Hematopoietic multipotent progenitor cell (in vitro differentiated cells): ENCODE results near the gene IGSF11. TPM values are rescaled to one million over a fixed set of nuclear protein-coding genes. Genes with fewer than 3 reads are reported as not detected.
"Not testable (repeated sequence)": the region's sequence is repeated elsewhere in the genome, so short reads cannot be mapped to it uniquely, and the experiment has no call there.

Experiments
- DNase-seq, 3 donors: peaks; one replicate each; pipeline ENCODE4 v3.0.0-alpha.2; 2011 to 2015; ENCODE audit warnings: low read depth in 2 of 3, low spot score in 2 of 3
- total RNA-seq: library from RNA; depleted of rRNA; stranded (reverse); fragments of >200 nt; gene quantifications from one replicate; pipeline ENCODE4 v1.2.3, GENCODE V29; 2012

Gene IGSF11, protein sequence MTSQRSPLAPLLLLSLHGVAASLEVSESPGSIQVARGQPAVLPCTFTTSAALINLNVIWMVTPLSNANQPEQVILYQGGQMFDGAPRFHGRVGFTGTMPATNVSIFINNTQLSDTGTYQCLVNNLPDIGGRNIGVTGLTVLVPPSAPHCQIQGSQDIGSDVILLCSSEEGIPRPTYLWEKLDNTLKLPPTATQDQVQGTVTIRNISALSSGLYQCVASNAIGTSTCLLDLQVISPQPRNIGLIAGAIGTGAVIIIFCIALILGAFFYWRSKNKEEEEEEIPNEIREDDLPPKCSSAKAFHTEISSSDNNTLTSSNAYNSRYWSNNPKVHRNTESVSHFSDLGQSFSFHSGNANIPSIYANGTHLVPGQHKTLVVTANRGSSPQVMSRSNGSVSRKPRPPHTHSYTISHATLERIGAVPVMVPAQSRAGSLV
- total RNA-seq = under 0.01 TPM

- DNase-seq = peak; percentile 42 to 66 (median 62)
Observed at GRCh38 chr3:119034256-119035013, at the start of gene IGSF11. Gene IGSF11, minus strand, starts transcription at chr3:119034846. Its CDS starts 264 bp downstream, at chr3:119034582.

GRCh38 chr3:119080364-119080763, 45.7 kb upstream of the IGSF11 start:
- no peak for DNase-seq

DNA sequence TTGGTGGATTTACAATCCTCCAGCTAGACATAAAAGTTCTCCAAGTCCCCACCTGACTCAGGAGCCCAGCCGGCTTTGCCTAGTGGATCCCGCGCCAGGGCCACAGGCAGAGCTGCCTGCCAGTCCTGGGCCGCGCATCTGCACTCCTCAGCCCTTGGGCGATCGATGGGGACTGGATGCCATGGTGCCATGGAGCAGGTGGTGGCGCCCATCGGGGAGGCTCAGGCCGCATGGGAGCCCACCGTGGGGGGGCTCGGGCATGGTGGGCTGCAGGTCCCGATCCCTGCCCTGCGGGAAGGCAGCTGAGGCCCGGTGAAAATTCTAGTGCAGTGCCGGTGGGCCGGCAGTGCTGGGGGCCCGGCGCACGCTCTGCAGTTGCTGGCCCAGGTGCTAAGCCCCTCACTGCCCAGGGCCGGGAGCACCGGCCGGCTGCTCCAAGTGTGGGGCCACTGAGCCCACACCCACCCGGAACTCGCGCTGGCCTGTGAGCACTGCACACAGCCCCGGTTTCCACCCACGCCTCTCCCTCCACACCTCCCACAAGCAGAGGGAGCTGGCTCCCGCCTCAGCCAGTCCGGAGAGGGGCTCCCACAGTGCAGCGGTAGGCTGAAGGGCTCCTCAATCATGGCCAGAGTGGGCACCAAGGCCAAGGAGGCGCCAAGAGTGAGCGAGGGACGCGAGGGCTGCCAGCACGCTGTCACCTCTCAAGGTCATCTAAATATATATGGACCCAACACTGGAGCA, 38.8 kb upstream of the IGSF11 start:
- DNase-seq = no peak

DNA sequence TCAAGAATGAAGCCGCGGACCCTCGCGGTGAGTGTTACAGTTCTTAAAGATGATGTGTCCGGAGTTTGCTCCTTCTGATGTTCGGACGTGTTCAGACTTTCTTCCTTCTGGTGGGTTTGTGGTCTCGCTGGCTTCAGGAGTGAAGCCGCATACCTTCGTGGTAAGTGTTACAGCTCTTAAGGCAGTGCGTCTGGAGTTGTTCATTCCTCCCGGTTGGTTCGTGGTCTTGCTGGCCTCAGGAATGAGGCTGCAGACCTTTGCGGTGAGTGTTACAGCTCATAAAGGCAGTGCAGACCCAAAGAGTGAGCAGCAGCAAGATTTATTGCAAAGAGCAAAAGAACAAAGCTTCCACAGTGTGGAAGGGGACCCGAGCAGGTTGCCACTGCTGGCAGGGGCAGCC, 37.8 kb upstream of the IGSF11 start:
- not testable (repeated sequence) for DNase-seq

GRCh38 chr3:119069725-119070124, 35.1 kb upstream of the IGSF11 start:
- DNase-seq = no peak

- no peak for DNase-seq
Observed at GRCh38 chr3:119063471-119063870, 28.8 kb upstream of the IGSF11 start.

DNA sequence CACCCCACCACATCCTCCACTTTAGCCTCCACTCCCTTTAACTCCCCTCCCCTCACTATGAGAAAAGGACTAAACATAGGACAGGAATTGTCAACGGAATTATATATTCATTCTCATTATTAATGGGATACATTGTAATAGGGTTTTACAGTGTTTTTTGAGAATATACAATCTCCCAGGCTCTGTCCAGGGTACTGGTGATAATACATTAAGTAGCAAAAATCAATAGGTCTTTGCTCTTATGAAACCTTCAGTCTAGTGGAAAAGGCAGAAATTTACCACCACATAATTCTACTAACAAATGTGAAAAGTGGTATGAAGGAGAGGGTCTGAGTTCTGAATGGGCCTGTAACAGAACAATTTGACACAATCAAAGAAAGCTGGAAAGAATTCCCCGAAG, 28.2 kb upstream of the IGSF11 start:
- DNase-seq = no peak

GRCh38 chr3:119044593-119044992, 9.9 kb upstream of the IGSF11 start:
- DNase-seq = no peak

DNA sequence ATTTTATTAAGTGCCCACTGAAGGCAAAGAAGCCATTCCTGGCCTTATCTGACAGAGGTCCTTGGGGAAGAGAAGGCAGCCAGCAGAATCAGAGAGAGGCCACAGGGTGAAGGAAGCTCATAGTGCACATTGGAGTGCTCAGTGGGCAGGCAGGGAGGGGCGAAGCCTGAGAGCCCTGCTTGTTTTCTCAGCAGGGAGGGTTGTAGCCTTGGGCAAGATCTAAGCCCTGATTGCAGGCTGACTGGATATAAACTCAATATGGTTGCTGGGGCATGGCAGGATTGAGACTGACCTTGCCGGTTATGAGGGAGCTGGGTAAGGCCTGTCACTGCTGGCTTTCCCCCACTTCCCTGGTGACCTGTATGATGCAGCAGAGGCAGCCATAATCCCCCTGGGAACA, 7.5 kb upstream of the IGSF11 start:
- no peak for DNase-seq

GRCh38 chr3:119035014-119035346, 334 bp upstream of the IGSF11 start:
- no peak for DNase-seq

GRCh38 chr3:119033393-119034255, 1.0 kb downstream of the IGSF11 start:
- peak in 1 of 3 donors; percentile 14 for DNase-seq

GRCh38 chr3:119025171-119025795, 9.4 kb downstream of the IGSF11 start:
- DNase-seq = no peak

GRCh38 chr3:119019767-119020518, 14.7 kb downstream of the IGSF11 start:
- no peak for DNase-seq

DNA sequence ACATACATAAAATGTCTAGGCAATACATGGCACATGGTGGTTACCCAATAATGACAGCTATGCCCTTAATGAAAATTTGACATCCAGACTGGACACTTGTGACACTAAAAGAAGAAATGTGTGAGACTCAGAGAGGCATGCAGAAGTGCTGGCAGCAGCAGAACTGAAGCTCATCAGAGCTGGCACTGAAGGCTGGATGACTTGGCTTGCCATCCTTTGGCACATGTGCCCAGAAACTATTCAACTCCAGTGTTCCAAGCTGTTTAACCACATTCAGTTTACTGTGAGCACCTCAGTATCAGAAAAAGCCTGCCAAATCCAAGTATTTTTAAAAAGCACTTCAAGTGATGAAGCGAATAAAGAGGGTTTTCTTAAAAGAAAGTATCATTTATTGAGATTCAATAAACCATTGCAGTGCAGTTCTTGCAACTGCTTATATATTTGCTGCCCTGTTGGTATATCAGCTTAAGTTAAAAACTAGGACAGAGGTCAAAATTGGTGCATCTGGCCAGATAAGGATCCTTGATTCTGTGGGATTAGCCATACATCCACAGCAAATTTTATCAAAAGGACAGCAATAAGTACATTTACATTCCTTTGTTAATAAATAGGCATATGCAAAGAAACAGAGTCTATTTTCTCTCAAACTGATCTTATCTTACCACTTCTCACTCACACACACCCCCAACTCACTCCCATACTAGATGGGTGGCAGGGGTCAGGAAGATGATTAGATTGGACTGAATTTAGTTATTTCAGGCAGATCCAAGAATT, 15.8 kb downstream of the IGSF11 start:
- no peak for DNase-seq

DNA sequence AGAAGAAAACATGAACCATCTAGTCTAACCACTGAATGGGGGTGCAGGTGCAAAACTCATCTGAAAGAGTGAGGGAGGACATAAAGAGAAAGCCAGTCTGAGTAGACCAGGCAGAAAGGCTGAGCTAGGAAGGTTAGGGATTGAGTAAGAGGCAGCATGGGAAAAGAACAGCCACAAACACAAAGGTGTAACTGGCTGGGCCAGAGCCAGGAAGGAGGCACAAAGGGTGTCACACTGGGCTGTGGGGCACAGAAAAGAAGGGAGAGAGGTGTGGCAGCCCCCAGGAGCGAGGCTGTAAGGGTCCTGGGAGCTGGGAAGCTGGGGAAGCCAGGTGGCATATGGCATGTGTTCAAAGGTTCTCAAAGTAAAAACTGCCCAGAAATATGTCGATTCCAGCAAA, 18.7 kb downstream of the IGSF11 start:
- no peak for DNase-seq

- no peak for DNase-seq
Observed at GRCh38 chr3:119013951-119014350, 20.7 kb downstream of the IGSF11 start.

DNA sequence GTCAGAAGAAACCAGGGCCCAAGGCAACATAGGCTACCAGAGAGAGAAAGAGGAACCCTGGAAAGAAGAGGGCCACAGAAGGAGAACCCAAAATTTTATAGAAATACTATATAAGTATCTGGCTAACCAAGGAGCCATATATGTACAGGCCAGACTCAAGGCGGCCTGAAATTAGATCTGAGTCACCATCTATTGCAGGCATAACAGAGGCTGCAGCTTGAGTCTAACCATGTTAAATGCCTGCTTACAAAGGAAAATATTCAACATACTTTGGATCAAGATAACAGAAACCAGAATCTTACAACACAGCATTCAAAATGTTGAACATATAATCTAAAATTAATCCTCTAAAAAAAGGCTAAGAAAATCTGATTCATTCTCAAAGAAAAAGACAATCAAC, 23.1 kb downstream of the IGSF11 start:
- no peak for DNase-seq

- DNase-seq = no peak
Observed at GRCh38 chr3:118997190-118997589, 37.5 kb downstream of the IGSF11 start.
